Testis (tissue), 3 donors: ENCODE data around the gene CGB8. TPM values are rescaled to one million over a fixed set of nuclear protein-coding genes. Genes with fewer than 3 reads are reported as not detected.
"Not testable (repeated sequence)": the region's sequence is repeated elsewhere in the genome, so short reads cannot be mapped to it uniquely, and the experiment has no call there.

Experiments
- DNase-seq: peaks from one replicate; pipeline ENCODE4 v3.0.0-alpha.2; 2019
- H3K27ac ChIP-seq, 2 donors: fragments of 200-600 bp; sonication (generic); one replicate each; pipeline ENCODE4 v1.5.1; 2019
- H3K27me3 ChIP-seq: fragments of 200-600 bp; sonication (generic); one replicate; pipeline ENCODE4 v1.5.1; 2019
- H3K36me3 ChIP-seq: fragments of 200-600 bp; sonication (generic); one replicate; pipeline ENCODE4 v1.5.1; 2017; ENCODE audit warnings: low read depth; ENCODE audit errors: missing control alignments
- H3K4me1 ChIP-seq: fragments of 200-600 bp; sonication (generic); one replicate; pipeline ENCODE4 v1.5.1; 2019
- H3K4me3 ChIP-seq, 2 donors: fragments of 200-600 bp; sonication (generic); one replicate each; pipeline ENCODE4 v1.5.1; 2017 to 2019
- H3K9me3 ChIP-seq: fragments of 200-600 bp; sonication (generic); one replicate; pipeline ENCODE4 v1.5.1; 2017
- WGBS, 2 donors: methylation state at CpG; one replicate each; pipeline ENCODE4 v1.1.5; 2018; 5-methylcytosine and 5-hydroxymethylcytosine counted together
- intact Hi-C: fragments of 100-400 bp; cut with DNase I; formaldehyde crosslinking; loops from one replicate; pipeline ENCODE4 v1.15.1; 2023; ENCODE audit warnings: low total_unique reads
- polyA plus RNA-seq: library from polyadenylated mRNA; stranded (reverse); fragments of 350-450 nt; fragmentation: Illumina TruSeq; extraction: RNeasy Lipid Tissue Mini Kit (QIAGEN cat#74804); gene quantifications from one replicate; pipeline ENCODE4 v1.2.3, GENCODE V29; 2014; ENCODE audit warnings: low read depth, low replicate concordance; ENCODE audit not compliant: insufficient read depth
- total RNA-seq, 2 donors: library from RNA; depleted of rRNA; stranded (reverse); fragments of >200 nt; gene quantifications; one replicate each; pipeline ENCODE4 v1.2.3, GENCODE V29; 2016
- TF ChIP-seq, protein P1 (sequence below), 3 experiments: fragments of 450-650 bp in 2 of 3; fragments of 200-600 bp in 1 of 3; sonication (generic) in 1 of 3; IDR thresholded peaks; one replicate each; pipeline ENCODE4 v1.5.1; 2016 to 2019; ENCODE audit warnings: antibody characterized with exemption in 3 of 3, mild to moderate bottlenecking in 2 of 3, moderate library complexity in 1 of 3

The CGB8 gene
- total and polyA plus RNA-seq, 3 donors from 2014 or later: 0.43 TPM; not detected in 2

DNA sequence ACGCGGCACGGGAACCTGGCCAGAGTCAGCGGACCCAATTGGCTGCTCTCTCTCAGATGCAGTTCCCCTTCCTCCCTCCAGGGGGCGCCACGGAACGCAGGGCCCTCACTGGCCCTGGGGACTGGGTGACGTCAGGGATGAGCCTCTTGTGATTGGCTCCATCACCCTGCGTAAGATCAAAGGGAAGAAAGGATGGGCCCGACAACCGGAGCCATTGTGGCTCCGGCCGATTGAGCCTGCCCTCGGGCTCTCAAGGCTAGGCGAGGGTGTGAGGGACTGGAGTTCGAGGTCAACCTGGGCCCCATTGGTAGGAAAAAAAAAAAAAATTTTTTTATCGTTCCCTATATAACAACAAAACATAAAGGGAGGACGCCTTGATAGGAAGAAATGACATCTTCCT, 12.1 kb downstream of the CGB8 start, which contains the start of gene CGB1:
Gene CGB1, minus strand, starts transcription at position 81 of the 400 bp plus-strand sequence. CDS start 184 bp downstream, outside the sequence.
- 33 to 60% methylated on average over 18 of the region's 18 CpGs for WGBS, 2 donors
- H3K9me3 ChIP-seq, H3K36me3 ChIP-seq, intact Hi-C loops, H3K27ac ChIP-seq, H3K4me1 ChIP-seq, H3K4me3 ChIP-seq, H3K27me3 ChIP-seq: not testable (repeated sequence)
- TF ChIP-seq, protein P1, sequence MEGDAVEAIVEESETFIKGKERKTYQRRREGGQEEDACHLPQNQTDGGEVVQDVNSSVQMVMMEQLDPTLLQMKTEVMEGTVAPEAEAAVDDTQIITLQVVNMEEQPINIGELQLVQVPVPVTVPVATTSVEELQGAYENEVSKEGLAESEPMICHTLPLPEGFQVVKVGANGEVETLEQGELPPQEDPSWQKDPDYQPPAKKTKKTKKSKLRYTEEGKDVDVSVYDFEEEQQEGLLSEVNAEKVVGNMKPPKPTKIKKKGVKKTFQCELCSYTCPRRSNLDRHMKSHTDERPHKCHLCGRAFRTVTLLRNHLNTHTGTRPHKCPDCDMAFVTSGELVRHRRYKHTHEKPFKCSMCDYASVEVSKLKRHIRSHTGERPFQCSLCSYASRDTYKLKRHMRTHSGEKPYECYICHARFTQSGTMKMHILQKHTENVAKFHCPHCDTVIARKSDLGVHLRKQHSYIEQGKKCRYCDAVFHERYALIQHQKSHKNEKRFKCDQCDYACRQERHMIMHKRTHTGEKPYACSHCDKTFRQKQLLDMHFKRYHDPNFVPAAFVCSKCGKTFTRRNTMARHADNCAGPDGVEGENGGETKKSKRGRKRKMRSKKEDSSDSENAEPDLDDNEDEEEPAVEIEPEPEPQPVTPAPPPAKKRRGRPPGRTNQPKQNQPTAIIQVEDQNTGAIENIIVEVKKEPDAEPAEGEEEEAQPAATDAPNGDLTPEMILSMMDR (IDR thresholded peaks at IDR 0.05): peak in 2 of 3 experiments; percentile 59 to 74
- peak; percentile 83 for DNase-seq

DNA sequence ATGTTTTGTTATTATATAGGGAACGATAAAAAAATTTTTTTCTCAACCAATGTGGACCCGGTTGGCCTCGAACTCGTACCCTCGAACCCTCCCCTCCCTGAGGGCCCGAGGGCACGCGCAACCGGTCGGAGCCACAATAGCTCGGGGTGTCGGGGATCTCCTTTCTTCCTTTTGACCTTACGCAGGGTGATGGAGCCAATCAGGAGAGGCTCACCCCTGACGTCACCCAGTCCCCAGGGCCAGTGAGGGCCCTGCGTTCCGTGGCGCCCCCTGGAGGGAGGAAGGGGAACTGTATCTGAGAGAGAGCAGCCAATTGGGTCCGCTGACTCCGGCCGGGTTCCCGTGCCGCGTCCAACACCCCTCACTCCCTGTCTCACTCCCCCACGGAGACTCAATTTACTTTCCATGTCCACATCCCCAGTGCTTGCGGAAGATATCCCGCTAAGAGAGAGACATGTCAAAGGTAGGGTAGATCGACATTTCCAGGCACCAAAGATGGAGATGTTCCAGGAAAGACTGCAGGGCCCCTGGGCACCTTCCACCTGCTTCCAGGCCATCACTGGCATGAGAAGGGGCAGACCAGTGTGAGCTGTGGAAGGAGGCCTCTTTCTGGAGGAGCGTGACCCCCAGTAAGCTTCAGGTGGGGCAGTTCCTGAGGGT, 17.1 kb downstream of the CGB8 start, which contains the start of gene CGB2:
Gene CGB2, plus strand, starts transcription at position 249 of the 660 bp plus-strand sequence. Its CDS starts 206 bp downstream, at position 455.
- H3K27me3 ChIP-seq, H3K27ac ChIP-seq, H3K4me1 ChIP-seq, H3K36me3 ChIP-seq, H3K9me3 ChIP-seq, intact Hi-C loops, H3K4me3 ChIP-seq: not testable (repeated sequence)
- 10 to 25% methylated on average over 20 to 28 of the region's 28 CpGs for WGBS, 2 donors
- TF ChIP-seq, protein P1 (IDR thresholded peaks at IDR 0.05): peak in 2 of 3 experiments; percentile 48 to 74
- DNase-seq: peak; percentile 81

DNA sequence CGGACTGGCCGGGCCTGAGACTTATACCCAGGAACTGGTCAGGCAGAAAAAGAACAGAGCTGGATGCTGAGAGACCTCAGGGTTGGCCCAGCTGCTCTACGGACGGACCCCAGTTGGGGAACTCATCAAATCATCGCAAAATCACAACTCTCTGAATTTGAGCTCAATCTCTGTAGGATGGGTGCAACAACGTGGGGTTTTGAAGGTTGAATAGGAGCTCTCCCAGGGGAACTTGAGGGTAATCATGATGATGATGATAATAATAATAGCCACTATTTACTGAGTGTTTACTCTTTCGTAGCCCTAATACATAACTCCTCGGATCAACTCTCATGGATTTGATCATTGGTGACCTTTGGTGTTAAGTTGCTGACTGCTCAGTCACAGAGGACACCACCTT, 18.6 kb downstream of the CGB8 start:
- intact Hi-C loops, H3K9me3 ChIP-seq, H3K27me3 ChIP-seq, H3K27ac ChIP-seq, DNase-seq, H3K36me3 ChIP-seq, H3K4me3 ChIP-seq, H3K4me1 ChIP-seq: not testable (repeated sequence)
- WGBS, 2 donors: 90 to 98% methylated on average over 4 to 6 of the region's 8 CpGs

DNA sequence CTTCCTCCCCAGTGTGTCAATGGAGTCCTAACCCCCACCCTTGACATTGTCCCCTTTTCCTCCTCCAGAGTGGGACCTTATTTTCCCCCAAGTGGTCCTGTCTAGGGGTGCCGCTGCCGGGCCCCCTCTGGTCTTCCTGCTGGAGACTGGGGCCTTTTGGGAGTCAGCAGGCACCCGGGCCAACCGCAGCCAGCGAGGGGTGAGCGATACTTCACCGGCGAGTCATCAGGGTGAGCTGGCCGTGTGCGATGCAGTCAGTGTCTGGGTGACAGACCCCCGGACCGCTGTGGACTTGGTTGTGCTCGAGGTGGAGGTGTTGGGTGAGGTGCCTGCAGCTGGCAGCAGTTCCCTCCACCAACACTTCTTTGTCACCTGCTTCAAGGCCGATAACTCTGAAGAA, 19.2 kb downstream of the CGB8 start:
- DNase-seq, intact Hi-C loops, H3K4me3 ChIP-seq, H3K36me3 ChIP-seq, H3K27me3 ChIP-seq, H3K4me1 ChIP-seq, H3K9me3 ChIP-seq, H3K27ac ChIP-seq: not testable (repeated sequence)
- WGBS, 2 donors: 91 to 94% methylated on average over 5 to 14 of the region's 14 CpGs

DNA sequence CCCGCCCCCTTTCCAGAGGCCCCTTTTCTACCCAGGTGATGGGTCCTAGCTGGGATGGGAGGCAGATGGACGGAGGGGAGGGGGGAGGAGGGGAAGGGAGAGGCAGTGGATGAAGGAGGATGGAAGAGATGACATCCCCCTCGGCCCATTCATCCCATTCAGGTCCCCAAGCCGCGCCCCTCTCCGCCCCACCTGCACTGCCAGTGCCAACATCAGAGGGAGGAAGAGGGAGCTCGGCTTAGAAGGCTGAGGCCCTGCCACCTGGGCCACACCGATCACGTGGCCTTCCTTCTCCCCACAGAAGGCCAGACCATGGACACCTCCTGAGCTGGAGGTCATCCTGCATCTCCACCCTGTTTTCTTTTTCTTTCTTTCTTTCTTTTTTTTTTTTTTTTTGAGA, 20.2 kb downstream of the CGB8 start:
- H3K27me3 ChIP-seq, H3K4me3 ChIP-seq, H3K4me1 ChIP-seq, intact Hi-C loops, H3K9me3 ChIP-seq, H3K27ac ChIP-seq, DNase-seq, H3K36me3 ChIP-seq: not testable (repeated sequence)
- WGBS, 2 donors: 74 to 86% methylated on average over 8 to 9 of the region's 9 CpGs

DNA sequence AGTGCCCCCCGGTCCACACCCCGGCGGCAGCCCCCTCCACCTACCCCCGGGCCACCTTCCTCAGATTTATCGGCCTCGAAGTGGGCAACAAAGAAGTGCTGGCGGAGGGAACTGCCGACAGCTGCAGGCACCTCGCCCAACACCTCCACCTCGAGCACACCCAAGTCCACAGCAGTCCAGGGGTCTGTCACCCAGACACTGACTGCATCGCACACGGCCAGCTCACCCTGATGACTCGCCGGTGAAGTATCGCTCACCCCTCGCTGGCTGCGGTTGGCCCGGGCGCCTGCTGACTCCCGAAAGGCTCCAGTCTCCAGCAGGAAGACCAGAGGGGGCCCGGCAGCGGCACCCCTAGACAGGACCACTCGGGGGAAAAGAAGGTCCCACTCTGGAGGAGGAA, 23.3 kb downstream of the CGB8 start:
- WGBS, 2 donors: 87 to 90% methylated on average over 13 to 23 of the region's 23 CpGs
- H3K4me3 ChIP-seq, DNase-seq, H3K4me1 ChIP-seq, H3K9me3 ChIP-seq, H3K27me3 ChIP-seq, H3K36me3 ChIP-seq, H3K27ac ChIP-seq, intact Hi-C loops: not testable (repeated sequence)

DNA sequence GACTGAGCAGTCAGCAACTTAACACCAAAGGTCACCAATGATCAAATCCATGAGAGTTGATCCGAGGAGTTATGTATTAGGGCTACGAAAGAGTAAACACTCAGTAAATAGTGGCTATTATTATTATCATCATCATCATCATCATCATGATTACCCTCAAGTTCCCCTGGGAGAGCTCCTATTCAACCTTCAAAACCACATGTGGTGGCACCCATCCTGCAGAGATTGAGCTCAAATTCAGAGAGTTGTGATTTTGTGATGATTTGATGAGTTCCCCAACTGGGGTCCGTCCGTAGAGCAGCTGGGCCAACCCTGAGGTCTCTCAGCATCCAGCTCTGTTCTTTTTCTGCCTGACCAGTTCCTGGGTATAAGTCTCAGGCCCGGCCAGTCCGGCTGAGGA, 23.8 kb downstream of the CGB8 start:
- DNase-seq, H3K4me1 ChIP-seq, H3K4me3 ChIP-seq, H3K27me3 ChIP-seq, H3K36me3 ChIP-seq, H3K27ac ChIP-seq, H3K9me3 ChIP-seq, intact Hi-C loops: not testable (repeated sequence)
- 94 to 97% methylated on average over 3 to 4 of the region's 6 CpGs for WGBS, 2 donors

DNA sequence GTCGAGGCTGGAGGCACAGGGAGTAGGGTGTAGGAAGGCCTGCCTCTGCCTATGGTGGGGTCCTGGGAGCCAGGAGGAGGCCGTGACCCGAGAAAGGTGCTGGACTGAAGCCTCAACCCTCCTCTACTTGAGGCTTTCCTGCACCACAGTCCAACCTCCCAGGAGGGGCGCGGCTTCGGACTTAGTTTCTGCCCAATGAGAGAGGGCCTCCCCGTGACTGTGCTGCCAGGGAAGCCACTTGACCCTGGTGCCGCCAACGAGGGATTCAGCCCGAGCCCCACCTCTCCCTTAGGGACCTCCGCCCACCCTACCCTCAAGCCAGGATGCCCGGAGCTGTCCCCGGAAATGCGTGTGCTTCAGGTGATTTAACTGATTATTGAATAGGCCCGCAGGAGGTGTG, 24.7 kb downstream of the CGB8 start, which contains the start of gene CGB3:
Gene CGB3, minus strand, starts transcription at position 101 of the 400 bp plus-strand sequence. CDS start 362 bp downstream, outside the sequence.
- WGBS, 2 donors: 85% methylated on average over 13 of the region's 15 CpGs; no CpG with 5 or more reads in 1 of the 2 donors
- intact Hi-C loops: not testable (repeated sequence)

More for the DNA sequence above, 24.7 kb downstream of the CGB8 start, which contains the start of gene CGB3:
- not testable (repeated sequence) for H3K27ac ChIP-seq, H3K27me3 ChIP-seq, H3K4me1 ChIP-seq, H3K4me3 ChIP-seq, DNase-seq, H3K36me3 ChIP-seq, H3K9me3 ChIP-seq
